Uterus (tissue), 4 donors: Measurements from ENCODE around the gene RHBG. TPM values are rescaled to one million over a fixed set of nuclear protein-coding genes. Genes with fewer than 3 reads are reported as not detected.

Source experiments
- DNase-seq, 2 donors: peaks; one replicate each; pipeline ENCODE4 v3.0.0-alpha.2; 2019 to 2020
- H3K27ac ChIP-seq, 2 donors: fragments of 200-600 bp; sonication (generic); 1 replicate in 1 of 2; 2 replicates in 1 of 2; pipeline ENCODE4 v1.5.1; 2016 to 2018
- H3K27me3 ChIP-seq, 2 donors: fragments of 200-600 bp; sonication (generic); one replicate each; pipeline ENCODE4 v1.5.1; 2018 to 2019; ENCODE audit warnings: control low read depth in 1 of 2
- H3K36me3 ChIP-seq, 2 donors: fragments of 200-600 bp; sonication (generic); one replicate each; pipeline ENCODE4 v1.5.1; 2019; ENCODE audit warnings: control low read depth in 1 of 2
- H3K4me1 ChIP-seq, 2 donors: fragments of 200-600 bp; sonication (generic); one replicate each; pipeline ENCODE4 v1.5.1; 2018 to 2019; ENCODE audit warnings: control low read depth in 1 of 2
- H3K4me3 ChIP-seq, 2 donors: fragments of 200-600 bp; sonication (generic); 1 replicate in 1 of 2; 2 replicates in 1 of 2; pipeline ENCODE4 v1.5.1; 2018 to 2019; ENCODE audit warnings: mild to moderate bottlenecking in 1 of 2
- H3K9me3 ChIP-seq, 2 donors: fragments of 200-600 bp; sonication (generic); one replicate each; pipeline ENCODE4 v1.5.1; 2019; ENCODE audit warnings: control low read depth in 1 of 2
- CTCF ChIP-seq, 4 experiments: fragments of 200-600 bp in 2 of 4; fragments of 450-650 bp in 2 of 4; sonication (generic) in 2 of 4; IDR thresholded peaks; one replicate each; pipeline ENCODE4 v1.5.1; 2016 to 2019; ENCODE audit warnings: antibody characterized with exemption in 4 of 4, mild to moderate bottlenecking in 2 of 4, moderate library complexity in 1 of 4
- POLR2A ChIP-seq, 2 donors: fragments of 450-650 bp; IDR thresholded peaks; one replicate each; pipeline ENCODE4 v1.6.1; 2016; ENCODE audit warnings: antibody characterized with exemption in 2 of 2, mild to moderate bottlenecking in 1 of 2, moderate library complexity in 1 of 2
- intact Hi-C: fragments of 100-400 bp; cut with DNase I; formaldehyde crosslinking; loops from one replicate; pipeline ENCODE4 v1.15.1; 2023; ENCODE audit warnings: low total_unique reads
- total RNA-seq, 4 donors: library from RNA; depleted of rRNA in 3 of 4; stranded (reverse); fragments of >200 nt in 3 of 4; gene quantifications; one replicate each; pipeline versions ENCODE4 v1.1.0 to v1.2.4, GENCODE V29; 2014 to 2023
- donor health status: DM: yes; HTN: yes; CAD: no.

The RHBG gene
- total RNA-seq, 4 donors from 2014 or later: 0.49 TPM; not detected in 3

GRCh38 chr1:156407344-156407743 is 38.3 kb downstream of the RHBG start:
- TF ChIP-seq POLR2A (IDR thresholded peaks at IDR 0.05): no peak
- Histone ChIP-seq H3K4me3 (no peak overlapping the region), H3K4me1 (no peaks in the 10 kb centered on the region), H3K9me3 (no peaks in the 10 kb centered on the region), H3K27me3 (peaks cover 0 to 3% of the 10 kb centered on the region in 2 donors), H3K27ac (no peak overlapping the region), H3K36me3 (no peaks in the 10 kb centered on the region)
- intact Hi-C loops: no loop called here
- no peak for DNase-seq

- no peak overlapping the region for H3K27ac ChIP-seq
- TF ChIP-seq POLR2A (IDR thresholded peaks at IDR 0.05) (no peak), CTCF (IDR thresholded peaks at IDR 0.05) (no peak)
- H3K4me3 ChIP-seq: no peak overlapping the region
- DNase-seq: no peak
- no peaks in the 10 kb centered on the region for H3K4me1 ChIP-seq
- H3K27me3 ChIP-seq: peaks cover 0 to 3% of the 10 kb centered on the region in 2 donors
- H3K36me3 ChIP-seq: no peaks in the 10 kb centered on the region
- intact Hi-C loops: no loop called here
- H3K9me3 ChIP-seq: no peaks in the 10 kb centered on the region
Observed at GRCh38 chr1:156407760-156408159, 38.7 kb downstream of the RHBG start.

GRCh38 chr1:156409439-156409838 is 40.4 kb downstream of the RHBG start:
- DNase-seq: no peak
- TF ChIP-seq CTCF (IDR thresholded peaks at IDR 0.05) (no peak), POLR2A (IDR thresholded peaks at IDR 0.05) (no peak)
- intact Hi-C loops: no loop called here
- peaks cover 0 to 5% of the 10 kb centered on the region in 2 donors for H3K27me3 ChIP-seq
- no peaks in the 10 kb centered on the region for H3K4me1 ChIP-seq
- H3K4me3 ChIP-seq: no peak overlapping the region
- H3K27ac ChIP-seq: no peak overlapping the region
- no peaks in the 10 kb centered on the region for H3K36me3 ChIP-seq
- H3K9me3 ChIP-seq: no peaks in the 10 kb centered on the region

GRCh38 chr1:156410238-156410637 is 41.2 kb downstream of the RHBG start:
- H3K27me3 ChIP-seq: peaks cover 0 to 10% of the 10 kb centered on the region in 2 donors
- no peak for TF ChIP-seq CTCF (IDR thresholded peaks at IDR 0.05)
- no peak for TF ChIP-seq POLR2A (IDR thresholded peaks at IDR 0.05)
- intact Hi-C loops: no loop called here
- no peak for DNase-seq
- no peaks in the 10 kb centered on the region for H3K9me3 ChIP-seq
- H3K36me3 ChIP-seq: no peaks in the 10 kb centered on the region
- H3K4me1 ChIP-seq: no peaks in the 10 kb centered on the region
- no peak overlapping the region for H3K4me3 ChIP-seq
- no peak overlapping the region for H3K27ac ChIP-seq

- Histone ChIP-seq H3K27me3 (peaks cover 0 to 10% of the 10 kb centered on the region in 2 donors), H3K27ac (no peak overlapping the region), H3K4me3 (no peak overlapping the region), H3K9me3 (no peaks in the 10 kb centered on the region), H3K36me3 (no peaks in the 10 kb centered on the region), H3K4me1 (no peaks in the 10 kb centered on the region)
- no peak for DNase-seq
- intact Hi-C loops: no loop called here
- TF ChIP-seq POLR2A (IDR thresholded peaks at IDR 0.05) (no peak), CTCF (IDR thresholded peaks at IDR 0.05) (no peak)
Observed at GRCh38 chr1:156410740-156411139, 41.7 kb downstream of the RHBG start.
